ENCODE results near the gene RIMBP2.

- TF ChIP-seq POLR2A (IDR thresholded peaks at IDR 0.05; ENCODE audit: low read depth, low read length) (no peak), TAF1 (IDR thresholded peaks at IDR 0.05; ENCODE audit: borderline replicate concordance, low read depth, low read length) (no peak)
These were observed 127.2 kb downstream of the RIMBP2 start for GRCh38 chr12:130588696-130589539.

Data from GM12892 (cell line).